Inflammatory macrophage treated with lipopolysaccharide for 1 hour (primary cell): ENCODE measurements around the gene ETS1.
"Not testable (repeated sequence)": the region's sequence is repeated elsewhere in the genome, so short reads cannot be mapped to it uniquely, and the experiment has no call there.

Source experiments
- DNase-seq, 2 donors: peaks; one replicate each; pipeline ENCODE4 v3.0.0-alpha.2; 2020 to 2022

The ETS1 gene

GRCh38 chr11:128457874-128458273 lies 129.5 kb downstream of the ETS1 start:
- no peak for DNase-seq

GRCh38 chr11:128456566-128457268 lies 130.6 kb downstream of the ETS1 start:
- DNase-seq: no peak

GRCh38 chr11:128455766-128456165 lies 131.6 kb downstream of the ETS1 start:
- DNase-seq: no peak

- DNase-seq: no peak
Observed at GRCh38 chr11:128453444-128454336, 133.7 kb downstream of the ETS1 start.

GRCh38 chr11:128451652-128452470 lies 135.5 kb downstream of the ETS1 start:
- DNase-seq: no peak

- no peak for DNase-seq
Observed at GRCh38 chr11:128450882-128451651, 136.3 kb downstream of the ETS1 start.

GRCh38 chr11:128450425-128450824 lies 136.9 kb downstream of the ETS1 start:
- DNase-seq: not testable (repeated sequence)

GRCh38 chr11:128448981-128449713 lies 138.2 kb downstream of the ETS1 start:
- no peak for DNase-seq

GRCh38 chr11:128448200-128448886 lies 139.0 kb downstream of the ETS1 start:
- no peak for DNase-seq

- DNase-seq: no peak
Observed at GRCh38 chr11:128447233-128447632, 140.1 kb downstream of the ETS1 start.

- not testable (repeated sequence) for DNase-seq
Observed at GRCh38 chr11:128445921-128446320, 141.4 kb downstream of the ETS1 start.

GRCh38 chr11:128437136-128437535 lies 150.2 kb downstream of the ETS1 start:
- DNase-seq: no peak

GRCh38 chr11:128434818-128435217 lies 152.5 kb downstream of the ETS1 start:
- no peak for DNase-seq

- DNase-seq: no peak
Observed at GRCh38 chr11:128434411-128434810, 152.9 kb downstream of the ETS1 start.

GRCh38 chr11:128432926-128433325 lies 154.4 kb downstream of the ETS1 start:
- no peak for DNase-seq

- DNase-seq: no peak
Observed at GRCh38 chr11:128431931-128432330, 155.4 kb downstream of the ETS1 start.

GRCh38 chr11:128428935-128429334 lies 158.4 kb downstream of the ETS1 start:
- DNase-seq: peak; percentile 69 to 96

- no peak for DNase-seq
Observed at GRCh38 chr11:128424851-128425285, 162.5 kb downstream of the ETS1 start.

- DNase-seq: no peak
Observed at GRCh38 chr11:128424271-128424711, 163.1 kb downstream of the ETS1 start.

- DNase-seq: no peak
Observed at GRCh38 chr11:128422576-128423370, 164.6 kb downstream of the ETS1 start.
